Measurements from ENCODE around the gene BFSP1. TPM values are rescaled to one million over a fixed set of nuclear protein-coding genes. Genes with fewer than 3 reads are reported as not detected.

Gene BFSP1
- total and polyA plus RNA-seq, 2 of the 8 experiments (the other 6 are each of a cell fraction or from before 2014, with no cell fraction given): 1.5 to 2.5 TPM

GRCh38 chr20:17504898-17505635 is 26.1 kb downstream of the BFSP1 start (continued):
- TF ChIP-seq, protein P1, sequence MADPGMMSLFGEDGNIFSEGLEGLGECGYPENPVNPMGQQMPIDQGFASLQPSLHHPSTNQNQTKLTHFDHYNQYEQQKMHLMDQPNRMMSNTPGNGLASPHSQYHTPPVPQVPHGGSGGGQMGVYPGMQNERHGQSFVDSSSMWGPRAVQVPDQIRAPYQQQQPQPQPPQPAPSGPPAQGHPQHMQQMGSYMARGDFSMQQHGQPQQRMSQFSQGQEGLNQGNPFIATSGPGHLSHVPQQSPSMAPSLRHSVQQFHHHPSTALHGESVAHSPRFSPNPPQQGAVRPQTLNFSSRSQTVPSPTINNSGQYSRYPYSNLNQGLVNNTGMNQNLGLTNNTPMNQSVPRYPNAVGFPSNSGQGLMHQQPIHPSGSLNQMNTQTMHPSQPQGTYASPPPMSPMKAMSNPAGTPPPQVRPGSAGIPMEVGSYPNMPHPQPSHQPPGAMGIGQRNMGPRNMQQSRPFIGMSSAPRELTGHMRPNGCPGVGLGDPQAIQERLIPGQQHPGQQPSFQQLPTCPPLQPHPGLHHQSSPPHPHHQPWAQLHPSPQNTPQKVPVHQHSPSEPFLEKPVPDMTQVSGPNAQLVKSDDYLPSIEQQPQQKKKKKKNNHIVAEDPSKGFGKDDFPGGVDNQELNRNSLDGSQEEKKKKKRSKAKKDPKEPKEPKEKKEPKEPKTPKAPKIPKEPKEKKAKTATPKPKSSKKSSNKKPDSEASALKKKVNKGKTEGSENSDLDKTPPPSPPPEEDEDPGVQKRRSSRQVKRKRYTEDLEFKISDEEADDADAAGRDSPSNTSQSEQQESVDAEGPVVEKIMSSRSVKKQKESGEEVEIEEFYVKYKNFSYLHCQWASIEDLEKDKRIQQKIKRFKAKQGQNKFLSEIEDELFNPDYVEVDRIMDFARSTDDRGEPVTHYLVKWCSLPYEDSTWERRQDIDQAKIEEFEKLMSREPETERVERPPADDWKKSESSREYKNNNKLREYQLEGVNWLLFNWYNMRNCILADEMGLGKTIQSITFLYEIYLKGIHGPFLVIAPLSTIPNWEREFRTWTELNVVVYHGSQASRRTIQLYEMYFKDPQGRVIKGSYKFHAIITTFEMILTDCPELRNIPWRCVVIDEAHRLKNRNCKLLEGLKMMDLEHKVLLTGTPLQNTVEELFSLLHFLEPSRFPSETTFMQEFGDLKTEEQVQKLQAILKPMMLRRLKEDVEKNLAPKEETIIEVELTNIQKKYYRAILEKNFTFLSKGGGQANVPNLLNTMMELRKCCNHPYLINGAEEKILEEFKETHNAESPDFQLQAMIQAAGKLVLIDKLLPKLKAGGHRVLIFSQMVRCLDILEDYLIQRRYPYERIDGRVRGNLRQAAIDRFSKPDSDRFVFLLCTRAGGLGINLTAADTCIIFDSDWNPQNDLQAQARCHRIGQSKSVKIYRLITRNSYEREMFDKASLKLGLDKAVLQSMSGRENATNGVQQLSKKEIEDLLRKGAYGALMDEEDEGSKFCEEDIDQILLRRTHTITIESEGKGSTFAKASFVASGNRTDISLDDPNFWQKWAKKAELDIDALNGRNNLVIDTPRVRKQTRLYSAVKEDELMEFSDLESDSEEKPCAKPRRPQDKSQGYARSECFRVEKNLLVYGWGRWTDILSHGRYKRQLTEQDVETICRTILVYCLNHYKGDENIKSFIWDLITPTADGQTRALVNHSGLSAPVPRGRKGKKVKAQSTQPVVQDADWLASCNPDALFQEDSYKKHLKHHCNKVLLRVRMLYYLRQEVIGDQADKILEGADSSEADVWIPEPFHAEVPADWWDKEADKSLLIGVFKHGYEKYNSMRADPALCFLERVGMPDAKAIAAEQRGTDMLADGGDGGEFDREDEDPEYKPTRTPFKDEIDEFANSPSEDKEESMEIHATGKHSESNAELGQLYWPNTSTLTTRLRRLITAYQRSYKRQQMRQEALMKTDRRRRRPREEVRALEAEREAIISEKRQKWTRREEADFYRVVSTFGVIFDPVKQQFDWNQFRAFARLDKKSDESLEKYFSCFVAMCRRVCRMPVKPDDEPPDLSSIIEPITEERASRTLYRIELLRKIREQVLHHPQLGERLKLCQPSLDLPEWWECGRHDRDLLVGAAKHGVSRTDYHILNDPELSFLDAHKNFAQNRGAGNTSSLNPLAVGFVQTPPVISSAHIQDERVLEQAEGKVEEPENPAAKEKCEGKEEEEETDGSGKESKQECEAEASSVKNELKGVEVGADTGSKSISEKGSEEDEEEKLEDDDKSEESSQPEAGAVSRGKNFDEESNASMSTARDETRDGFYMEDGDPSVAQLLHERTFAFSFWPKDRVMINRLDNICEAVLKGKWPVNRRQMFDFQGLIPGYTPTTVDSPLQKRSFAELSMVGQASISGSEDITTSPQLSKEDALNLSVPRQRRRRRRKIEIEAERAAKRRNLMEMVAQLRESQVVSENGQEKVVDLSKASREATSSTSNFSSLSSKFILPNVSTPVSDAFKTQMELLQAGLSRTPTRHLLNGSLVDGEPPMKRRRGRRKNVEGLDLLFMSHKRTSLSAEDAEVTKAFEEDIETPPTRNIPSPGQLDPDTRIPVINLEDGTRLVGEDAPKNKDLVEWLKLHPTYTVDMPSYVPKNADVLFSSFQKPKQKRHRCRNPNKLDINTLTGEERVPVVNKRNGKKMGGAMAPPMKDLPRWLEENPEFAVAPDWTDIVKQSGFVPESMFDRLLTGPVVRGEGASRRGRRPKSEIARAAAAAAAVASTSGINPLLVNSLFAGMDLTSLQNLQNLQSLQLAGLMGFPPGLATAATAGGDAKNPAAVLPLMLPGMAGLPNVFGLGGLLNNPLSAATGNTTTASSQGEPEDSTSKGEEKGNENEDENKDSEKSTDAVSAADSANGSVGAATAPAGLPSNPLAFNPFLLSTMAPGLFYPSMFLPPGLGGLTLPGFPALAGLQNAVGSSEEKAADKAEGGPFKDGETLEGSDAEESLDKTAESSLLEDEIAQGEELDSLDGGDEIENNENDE (IDR thresholded peaks at IDR 0.05; ENCODE audit: insufficient replicate concordance, low read length): no peak
- TF ChIP-seq KDM4A (IDR thresholded peaks at IDR 0.05; ENCODE audit: low read depth, low read length, severe bottlenecking) (peak; percentile 56), SP2 (IDR thresholded peaks at IDR 0.05; ENCODE audit: low read length) (no peak), SP1 (IDR thresholded peaks at IDR 0.05; ENCODE audit: low read depth, low read length) (no peak), CTBP2 (IDR thresholded peaks at IDR 0.05; ENCODE audit: borderline replicate concordance, insufficient read depth, insufficient read length, low read length) (no peak), SAP30 (IDR thresholded peaks at IDR 0.05; ENCODE audit: insufficient read depth, insufficient replicate concordance, low read length) (peak; percentile 87), NRF1 (IDR thresholded peaks at IDR 0.05; ENCODE audit: low read depth, low read length) (no peak), TAF7 (optimal IDR thresholded peaks at IDR 0.05; ENCODE audit: borderline replicate concordance, low read depth, low read length) (peak; percentile 64), SIRT6 (IDR thresholded peaks at IDR 0.05; ENCODE audit: low read length) (no peak), SUZ12 (IDR thresholded peaks at IDR 0.05; ENCODE audit: low read length) (no peak)
